HL-60 (cell line): ENCODE data around the gene PDE11A.

ENCODE experiments used
- CTCF ChIP-seq: IDR thresholded peaks from one replicate; pipeline ENCODE4 v1.5.1; 2011; ENCODE audit warnings: low read length, control low read depth, inconsistent platforms; ENCODE audit not compliant: insufficient read depth
- POLR2AphosphoS5 ChIP-seq: IDR thresholded peaks from 2 replicates; pipeline ENCODE4 v1.6.1; 2012; ENCODE audit warnings: low read depth
- TF ChIP-seq, protein P1 (sequence below): IDR thresholded peaks from 2 replicates; pipeline ENCODE4 v1.6.1; 2012; ENCODE audit warnings: low read depth; ENCODE audit not compliant: insufficient replicate concordance

DNA sequence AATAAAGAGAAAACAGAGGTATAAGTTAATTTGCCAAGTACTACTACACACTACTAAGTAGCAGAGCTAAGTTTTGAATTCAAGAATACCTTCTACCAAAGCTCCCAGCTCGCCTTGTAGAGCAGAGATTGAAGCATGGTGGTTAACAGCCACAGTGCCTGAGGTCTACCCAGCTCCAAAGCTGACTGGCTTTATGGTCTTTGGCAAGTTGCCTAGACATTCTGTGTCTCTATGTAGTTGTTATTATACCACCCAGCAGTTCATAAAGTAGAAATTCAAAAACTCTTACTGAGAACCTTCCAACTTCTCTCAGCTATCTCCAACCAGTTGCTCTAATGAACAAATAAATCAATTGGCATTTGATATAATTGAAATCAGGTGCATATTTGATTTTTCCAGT, 87.8 kb downstream of the PDE11A start:
- TF ChIP-seq POLR2AphosphoS5: no peak
- TF ChIP-seq, protein P1, sequence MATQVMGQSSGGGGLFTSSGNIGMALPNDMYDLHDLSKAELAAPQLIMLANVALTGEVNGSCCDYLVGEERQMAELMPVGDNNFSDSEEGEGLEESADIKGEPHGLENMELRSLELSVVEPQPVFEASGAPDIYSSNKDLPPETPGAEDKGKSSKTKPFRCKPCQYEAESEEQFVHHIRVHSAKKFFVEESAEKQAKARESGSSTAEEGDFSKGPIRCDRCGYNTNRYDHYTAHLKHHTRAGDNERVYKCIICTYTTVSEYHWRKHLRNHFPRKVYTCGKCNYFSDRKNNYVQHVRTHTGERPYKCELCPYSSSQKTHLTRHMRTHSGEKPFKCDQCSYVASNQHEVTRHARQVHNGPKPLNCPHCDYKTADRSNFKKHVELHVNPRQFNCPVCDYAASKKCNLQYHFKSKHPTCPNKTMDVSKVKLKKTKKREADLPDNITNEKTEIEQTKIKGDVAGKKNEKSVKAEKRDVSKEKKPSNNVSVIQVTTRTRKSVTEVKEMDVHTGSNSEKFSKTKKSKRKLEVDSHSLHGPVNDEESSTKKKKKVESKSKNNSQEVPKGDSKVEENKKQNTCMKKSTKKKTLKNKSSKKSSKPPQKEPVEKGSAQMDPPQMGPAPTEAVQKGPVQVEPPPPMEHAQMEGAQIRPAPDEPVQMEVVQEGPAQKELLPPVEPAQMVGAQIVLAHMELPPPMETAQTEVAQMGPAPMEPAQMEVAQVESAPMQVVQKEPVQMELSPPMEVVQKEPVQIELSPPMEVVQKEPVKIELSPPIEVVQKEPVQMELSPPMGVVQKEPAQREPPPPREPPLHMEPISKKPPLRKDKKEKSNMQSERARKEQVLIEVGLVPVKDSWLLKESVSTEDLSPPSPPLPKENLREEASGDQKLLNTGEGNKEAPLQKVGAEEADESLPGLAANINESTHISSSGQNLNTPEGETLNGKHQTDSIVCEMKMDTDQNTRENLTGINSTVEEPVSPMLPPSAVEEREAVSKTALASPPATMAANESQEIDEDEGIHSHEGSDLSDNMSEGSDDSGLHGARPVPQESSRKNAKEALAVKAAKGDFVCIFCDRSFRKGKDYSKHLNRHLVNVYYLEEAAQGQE: no peak
- TF ChIP-seq CTCF: no peak
